NCI-H82 treated with DMSO at 0.1 percent for 48 hours (cell line): ENCODE data around the gene CACFD1.

Source experiments
- DNase-seq: peaks from one replicate; lab custom pipeline; 2025; ENCODE audit not compliant: unreplicated experiment; lab: John Stamatoyannopoulos, UW

The CACFD1 gene

GRCh38 chr9:133463864-133464615, 4.3 kb downstream of the CACFD1 start:
- DNase-seq = no peak

DNA sequence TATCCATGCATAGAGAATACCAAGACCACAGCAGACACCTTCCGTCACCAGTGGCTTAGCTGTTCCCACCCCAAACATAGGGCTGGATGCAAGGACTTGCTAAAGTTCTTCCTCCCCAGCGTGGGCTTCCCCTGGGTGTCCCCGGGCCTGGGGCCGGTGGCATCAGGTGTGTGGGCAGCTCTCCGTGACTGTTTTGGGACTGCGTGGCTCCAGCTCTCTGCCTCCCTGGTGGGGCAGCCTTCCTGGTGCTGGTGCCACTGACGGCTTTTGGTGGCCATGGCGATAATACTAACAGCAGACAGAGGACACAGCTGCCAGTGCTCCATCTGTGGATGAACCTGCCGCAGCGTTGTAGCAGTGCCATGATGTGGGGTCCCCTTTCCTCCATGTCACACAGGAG, 4.9 kb downstream of the CACFD1 start:
- DNase-seq = no peak

DNA sequence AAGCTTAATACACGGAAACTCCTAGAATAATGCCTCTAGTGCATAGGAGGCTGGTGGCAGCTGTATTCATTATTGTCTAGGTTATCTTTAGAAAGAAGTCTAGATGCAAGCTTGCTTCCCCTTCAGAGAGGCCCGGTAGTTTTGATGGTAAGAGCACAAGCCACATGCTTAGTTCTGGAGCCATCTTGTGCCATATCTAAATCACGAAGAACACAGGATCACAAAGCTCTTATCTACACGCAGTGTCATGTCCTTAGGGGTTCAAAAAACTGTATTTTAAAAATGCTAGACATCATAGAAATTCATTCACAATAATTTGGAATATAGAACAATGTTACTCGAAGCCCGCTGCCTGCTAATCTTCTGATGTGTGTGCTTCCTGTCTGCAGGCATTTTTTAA, 6.2 kb downstream of the CACFD1 start:
- DNase-seq = no peak

DNA sequence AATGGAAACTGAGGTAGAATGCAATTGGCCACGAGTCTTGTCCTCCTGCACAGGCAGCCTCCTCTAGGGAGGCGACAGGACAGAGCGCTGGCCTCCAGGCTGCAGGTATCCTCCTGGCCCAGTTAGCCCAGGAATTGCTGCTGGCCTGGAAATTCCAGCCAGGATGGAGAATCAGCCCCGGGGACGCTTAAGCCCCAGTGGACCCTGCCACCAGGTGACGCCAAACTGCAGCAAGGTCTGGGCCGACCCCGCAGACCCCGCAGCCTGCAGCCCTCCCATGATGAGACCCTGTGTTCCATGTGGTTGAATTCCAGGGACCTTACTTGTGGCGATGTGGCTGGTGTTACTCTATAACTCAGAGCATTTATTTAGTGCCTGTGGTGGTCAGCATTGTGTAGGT, 7.3 kb downstream of the CACFD1 start:
- DNase-seq = no peak

DNA sequence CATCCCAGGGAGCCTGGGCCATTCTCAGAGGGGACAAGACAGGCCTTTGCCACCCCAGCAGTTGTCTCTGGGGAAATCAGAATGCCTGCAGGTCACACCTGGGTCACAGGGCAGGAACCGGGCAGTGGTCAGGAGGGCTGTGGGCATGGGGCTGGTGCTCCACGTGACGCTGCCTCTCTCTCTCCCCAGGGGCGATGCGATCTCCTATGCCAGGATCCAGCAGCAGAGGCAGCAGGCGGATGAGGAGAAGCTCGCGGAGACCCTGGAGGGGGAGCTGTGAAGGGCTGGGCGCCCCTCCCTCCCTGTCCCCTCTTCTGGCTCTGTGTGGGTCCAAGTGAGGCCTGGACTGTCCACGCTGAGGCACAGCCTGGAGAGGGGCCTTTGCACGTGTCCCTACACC, 8.6 kb downstream of the CACFD1 start:
- no peak for DNase-seq

DNA sequence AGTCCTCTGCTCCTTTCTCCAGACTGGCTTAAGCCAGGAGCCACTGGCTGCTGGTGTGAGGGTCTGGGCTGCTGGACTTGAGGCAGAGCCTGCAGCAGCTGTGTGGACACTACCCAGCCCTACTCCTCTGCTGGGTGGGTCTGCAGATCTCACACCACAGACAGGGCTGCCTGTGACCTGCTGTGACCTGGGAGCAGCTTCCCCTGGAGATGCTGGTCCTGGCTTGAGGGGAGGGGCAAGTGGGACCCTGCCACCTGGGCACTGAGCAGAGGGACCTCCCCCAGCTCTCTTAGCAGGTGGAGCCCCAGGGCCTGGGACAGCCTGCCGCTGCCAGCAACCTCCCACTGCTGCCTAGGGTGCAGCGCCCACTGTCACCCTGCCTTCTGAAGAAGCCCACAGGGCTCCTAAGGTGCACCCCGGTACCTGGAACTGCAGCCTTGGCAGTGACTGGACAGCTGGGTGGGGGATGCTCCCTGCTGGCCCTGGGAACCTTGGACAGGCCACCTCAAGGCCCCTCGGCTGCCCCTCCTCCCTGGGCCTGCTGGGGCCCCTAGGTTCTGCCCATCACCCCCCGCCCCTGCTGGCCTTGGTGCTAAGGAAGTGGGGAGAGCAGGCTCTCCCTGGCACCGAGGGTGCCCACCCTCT, 9.1 kb downstream of the CACFD1 start:
- no peak for DNase-seq

- no peak for DNase-seq
These were observed 10.7 kb downstream of the CACFD1 start for GRCh38 chr9:133470427-133470924.

DNA sequence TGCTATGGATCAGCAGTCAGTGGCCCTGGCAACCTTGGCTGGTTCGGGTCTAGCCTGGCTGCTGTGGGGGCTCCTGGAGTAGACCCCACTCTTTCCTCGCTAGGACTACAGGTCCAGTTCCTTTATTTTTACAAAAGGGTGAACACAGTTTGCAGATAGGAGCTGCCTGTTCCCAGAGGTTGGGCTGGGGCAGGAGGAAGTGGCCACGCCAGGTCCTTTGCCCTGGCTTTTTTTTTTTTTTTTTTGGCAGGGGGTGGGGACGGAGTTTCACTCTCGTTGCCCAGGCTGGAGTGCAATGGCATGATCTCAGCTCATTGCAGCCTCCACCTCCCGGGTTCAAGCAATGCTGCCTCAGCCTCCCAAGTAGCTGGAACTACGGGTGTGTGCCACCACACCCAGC, 11.2 kb downstream of the CACFD1 start:
- no peak for DNase-seq

DNA sequence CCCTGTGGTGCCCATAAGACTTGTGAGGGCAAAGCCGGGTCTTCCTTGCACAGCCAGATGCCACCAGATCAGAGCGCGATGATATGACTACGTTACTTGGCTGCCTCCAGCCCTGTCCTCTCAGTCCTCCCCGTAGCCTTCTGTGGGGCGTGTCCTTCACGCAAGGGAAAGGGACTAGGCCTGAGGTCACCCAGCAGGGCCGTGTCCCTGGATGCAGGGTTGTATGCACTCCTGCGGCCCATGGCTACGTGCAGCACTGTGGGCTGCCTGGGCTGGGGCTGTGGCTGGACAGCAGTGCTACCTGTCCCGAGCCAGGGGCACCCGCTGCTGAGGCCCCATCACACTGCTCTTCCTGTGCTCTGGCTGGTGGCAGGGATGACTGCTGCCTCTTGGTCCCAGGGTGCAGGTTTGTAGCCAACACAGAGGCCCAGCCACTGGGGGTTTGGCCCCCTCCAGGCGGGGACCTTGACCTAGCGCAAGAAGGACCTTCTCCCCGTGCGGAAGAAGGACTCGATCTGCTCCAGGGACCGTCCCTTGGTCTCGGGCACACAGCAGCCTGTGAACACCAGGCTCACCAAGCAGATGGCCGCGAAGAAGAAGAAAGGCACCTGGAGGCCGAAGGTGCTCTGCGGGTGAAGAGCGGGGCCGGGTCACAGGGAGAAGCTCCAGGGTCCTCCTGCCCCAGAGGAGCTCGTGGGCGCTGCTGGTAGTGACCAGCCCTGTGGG, 11.9 kb downstream of the CACFD1 start:
- DNase-seq = no peak

- no peak for DNase-seq
These were observed 12.5 kb downstream of the CACFD1 start for GRCh38 chr9:133472277-133472645.

DNA sequence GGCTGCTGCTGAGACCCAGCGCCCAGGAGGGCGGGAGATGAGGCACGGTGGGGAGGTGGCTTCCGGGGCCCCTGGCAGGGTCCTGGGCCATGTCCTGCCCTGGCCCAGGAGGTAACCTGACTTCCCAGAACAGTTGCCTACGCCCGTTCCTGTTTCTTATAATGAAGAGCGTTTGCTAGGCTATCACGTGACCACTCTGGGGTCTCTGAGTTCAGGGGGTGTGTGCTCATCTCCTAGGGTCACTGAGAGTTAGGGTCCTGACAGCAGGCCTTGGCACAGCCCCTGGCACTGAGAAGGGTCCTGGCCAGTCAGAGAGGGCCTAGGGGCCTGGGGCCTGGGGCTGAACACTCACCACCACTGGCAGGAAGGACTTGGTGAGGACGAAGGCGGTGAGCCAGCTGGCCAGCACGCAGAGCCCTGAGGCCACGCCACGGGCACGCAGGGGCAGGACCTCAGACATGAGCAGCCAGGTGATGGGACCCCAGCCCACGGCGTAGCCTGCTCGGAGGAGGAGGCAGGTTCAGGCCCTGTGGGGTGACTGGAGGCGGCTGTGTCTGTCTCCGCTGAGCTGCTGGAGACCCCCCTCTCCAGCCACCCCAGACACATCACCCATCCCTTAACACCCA, 13.1 kb downstream of the CACFD1 start:
- no peak for DNase-seq

- DNase-seq = no peak
These were observed 14.0 kb downstream of the CACFD1 start for GRCh38 chr9:133473743-133474142.

- DNase-seq = no peak
These were observed 14.4 kb downstream of the CACFD1 start for GRCh38 chr9:133474215-133474614.

DNA sequence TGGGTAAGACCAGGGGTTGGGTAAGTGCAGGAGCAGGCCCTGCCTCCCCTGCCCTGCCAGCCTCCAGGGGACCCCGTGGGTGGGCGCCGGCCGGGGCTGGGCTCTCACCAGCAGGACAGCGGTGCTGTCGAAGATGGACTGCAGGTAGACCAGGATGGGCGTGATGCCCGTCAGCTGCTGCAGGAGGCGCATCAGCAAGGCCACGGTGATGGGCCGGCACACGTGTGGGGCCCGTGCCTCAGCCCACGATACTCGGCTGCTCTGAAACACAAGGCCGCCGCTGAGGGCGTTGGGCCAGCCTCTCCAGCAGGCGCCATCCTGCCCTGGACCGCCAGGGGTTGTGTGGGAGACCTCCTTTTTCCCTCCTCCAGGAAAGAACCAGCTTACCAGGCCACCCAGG, 15.1 kb downstream of the CACFD1 start:
- no peak for DNase-seq

GRCh38 chr9:133475292-133476012, 15.7 kb downstream of the CACFD1 start:
- DNase-seq = no peak

GRCh38 chr9:133476036-133476931, 16.5 kb downstream of the CACFD1 start:
- DNase-seq = no peak

- DNase-seq = no peak
These were observed 17.2 kb downstream of the CACFD1 start for GRCh38 chr9:133476941-133477340.

DNA sequence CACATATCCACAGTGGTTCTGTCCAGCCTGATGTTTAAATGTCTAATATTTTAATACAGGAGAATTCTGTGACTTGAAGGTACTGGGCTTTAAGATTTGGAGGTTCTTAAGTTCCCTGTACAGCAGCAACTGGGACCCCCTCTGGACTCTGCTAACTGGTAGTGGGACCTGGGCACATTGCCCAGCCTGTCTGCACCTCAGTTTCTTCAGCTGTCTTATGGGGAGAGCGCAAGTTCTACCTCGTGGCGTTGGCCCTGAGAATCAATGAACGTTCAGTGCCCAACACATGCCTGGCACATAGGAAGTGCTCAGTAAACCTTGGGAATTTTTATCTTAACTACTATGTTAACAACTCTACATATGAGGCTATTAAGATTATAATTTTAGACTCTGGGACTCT, 17.7 kb downstream of the CACFD1 start:
- no peak for DNase-seq

DNA sequence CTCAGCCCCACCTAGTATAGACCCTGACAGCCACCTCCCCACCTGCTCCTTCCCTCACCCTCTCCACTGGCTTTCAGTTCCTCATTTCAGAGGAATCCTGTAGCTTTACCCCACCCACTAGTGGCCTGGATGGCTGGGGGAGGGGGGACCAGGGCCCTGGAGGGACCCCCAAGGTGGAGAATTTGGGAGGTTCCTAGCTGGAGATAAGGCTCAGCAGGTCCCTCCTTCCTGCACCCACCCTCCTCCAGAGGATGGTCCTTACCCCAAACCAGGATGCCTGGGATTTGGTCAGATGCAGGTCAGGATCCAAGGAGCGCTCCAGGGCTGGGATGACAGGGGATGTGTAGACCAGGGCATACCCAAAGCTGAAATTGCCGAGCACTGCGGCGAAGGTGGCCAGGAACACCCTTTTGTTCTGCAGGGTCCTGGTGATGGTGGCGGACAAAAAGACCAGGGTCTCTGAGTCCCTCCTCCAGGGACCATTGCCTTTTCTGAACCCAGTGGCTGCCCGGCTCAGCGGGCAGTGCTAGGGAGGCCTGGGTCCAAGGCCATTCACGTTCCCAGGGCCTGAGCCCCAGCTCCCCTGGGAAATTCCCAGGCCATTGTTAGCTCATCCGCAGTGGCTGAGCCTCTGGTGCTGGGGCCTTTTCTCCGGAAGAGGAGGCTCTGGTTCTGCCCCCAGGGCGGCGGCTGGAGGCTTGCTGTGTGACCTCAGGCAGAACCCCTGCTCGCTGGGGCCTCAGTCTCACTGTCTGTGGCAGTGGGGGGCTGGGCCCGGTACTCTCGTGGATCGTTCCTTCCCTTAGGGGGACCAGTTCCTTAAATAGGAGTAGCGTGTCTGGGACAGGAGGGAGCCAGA, 18.4 kb downstream of the CACFD1 start:
- no peak for DNase-seq
